DMS79 (cell line): ENCODE data around the gene ERI2.
"Not testable (repeated sequence)": the region's sequence is repeated elsewhere in the genome, so short reads cannot be mapped to it uniquely, and the experiment has no call there.

Source experiments
- DNase-seq: peaks from one replicate; lab custom pipeline; 2025; lab: John Stamatoyannopoulos, UW

The ERI2 gene

DNA sequence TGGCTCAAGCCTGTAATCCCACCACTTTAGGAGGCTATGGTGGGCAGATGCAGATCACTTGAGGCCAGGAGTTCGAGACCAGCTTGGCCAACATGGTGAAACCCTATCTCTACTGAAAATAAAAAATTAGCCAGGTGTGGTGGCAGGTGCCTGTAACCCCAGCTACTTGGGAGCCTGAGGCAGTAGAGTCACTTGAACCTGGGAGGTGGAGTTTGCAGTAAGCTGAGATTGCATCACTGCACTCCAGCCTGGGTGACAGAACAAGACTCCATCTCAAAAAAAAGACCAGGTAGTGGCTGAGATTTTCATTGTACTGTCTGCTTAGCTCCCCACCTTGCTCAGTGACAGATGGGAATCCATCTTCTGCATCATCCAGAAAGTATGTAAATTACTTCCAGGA is 41.8 kb downstream of the ERI2 start:
- DNase-seq = not testable (repeated sequence)

DNA sequence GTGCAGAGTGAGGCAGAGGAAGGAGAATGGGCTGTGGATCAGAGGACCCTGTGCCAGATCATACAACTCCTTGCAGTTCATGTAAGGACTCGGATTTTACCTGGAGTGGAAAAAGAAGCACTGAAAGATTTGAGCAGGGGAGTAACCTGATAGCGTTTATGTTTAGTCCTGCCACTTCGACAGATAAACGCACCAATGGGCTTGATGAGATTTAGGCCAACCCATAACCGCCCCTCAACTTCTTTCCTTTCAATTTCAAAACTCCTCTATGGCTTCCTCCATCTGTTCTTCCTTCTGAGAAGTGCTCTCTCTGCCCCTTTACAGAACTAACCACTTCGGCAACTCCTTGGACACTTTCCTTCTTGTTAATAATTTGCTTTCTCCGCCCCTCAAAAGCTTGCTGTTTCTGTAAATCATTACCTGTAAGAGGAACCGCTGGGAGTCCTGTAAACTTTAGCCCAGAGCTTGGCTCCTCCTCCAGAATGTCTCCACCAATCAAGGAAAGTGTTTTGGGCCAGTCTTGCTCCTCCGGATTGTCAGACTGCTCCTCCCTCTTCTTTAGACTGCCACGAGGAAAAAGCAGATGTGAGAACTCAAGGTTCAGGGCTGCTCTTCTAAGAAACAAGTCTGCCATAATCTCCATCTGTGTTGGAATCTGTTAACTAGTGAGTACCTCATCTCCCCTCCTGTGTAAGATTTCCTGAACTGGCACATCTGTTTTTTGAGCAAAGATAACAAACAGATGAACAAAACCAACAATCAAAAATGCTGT is 42.6 kb downstream of the ERI2 start, which contains the start of gene ACSM3:
Gene ACSM3, plus strand, starts transcription at position 554 of the 772 bp plus-strand sequence. CDS start 6,021 bp downstream, outside the sequence.
- DNase-seq = no peak

DNA sequence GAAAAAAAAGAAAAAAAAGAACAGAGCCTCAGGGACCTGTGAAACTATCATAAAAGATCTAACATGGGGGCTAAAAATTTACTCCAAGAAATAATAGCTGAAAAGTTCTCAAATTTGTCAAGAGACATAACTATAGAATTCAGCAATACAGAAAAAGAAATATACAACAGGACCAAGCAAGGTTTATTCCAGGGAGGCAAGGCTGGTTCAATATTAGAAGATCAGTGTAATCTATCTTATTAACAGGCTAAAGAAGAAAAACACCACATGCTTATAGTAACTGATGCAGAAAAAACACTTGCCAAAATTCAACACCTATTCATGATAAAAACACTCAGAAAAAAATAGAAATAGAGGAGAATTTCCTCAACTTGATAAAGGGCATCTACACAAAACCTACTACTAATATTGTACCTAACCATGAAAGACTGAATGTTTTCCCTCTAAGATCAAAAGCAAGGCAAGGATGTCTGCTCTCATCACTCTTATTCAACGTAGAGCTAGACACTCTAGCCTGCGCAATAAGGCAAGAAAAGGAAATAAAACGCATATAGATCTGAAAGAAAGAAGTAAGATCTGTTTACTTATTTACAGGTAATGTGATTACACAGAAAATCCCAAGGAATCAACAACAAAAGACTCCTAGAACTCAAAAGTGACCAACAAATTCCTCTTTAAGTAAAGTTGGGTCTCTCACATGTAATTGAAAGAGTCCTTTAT is 43.7 kb downstream of the ERI2 start:
- DNase-seq = no peak

DNA sequence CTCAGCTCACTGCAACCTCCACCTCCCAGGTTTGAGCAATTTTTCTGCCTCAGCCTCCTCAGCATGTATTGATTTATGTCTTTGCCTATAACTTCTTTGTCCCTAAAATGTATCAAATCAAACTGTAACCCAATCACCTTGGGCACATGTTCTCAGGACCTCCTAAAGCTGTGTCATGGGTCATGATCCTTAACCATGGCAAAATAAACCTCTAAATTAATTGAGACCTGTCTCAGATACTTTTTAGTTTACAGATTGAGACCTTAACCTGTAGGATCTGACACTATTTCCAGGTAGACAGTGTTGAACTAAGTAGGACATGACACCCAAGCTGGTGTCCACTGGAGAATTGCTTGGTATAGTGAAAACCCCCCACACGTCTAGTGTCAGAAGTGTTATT is 45.1 kb downstream of the ERI2 start:
- no peak for DNase-seq

DNA sequence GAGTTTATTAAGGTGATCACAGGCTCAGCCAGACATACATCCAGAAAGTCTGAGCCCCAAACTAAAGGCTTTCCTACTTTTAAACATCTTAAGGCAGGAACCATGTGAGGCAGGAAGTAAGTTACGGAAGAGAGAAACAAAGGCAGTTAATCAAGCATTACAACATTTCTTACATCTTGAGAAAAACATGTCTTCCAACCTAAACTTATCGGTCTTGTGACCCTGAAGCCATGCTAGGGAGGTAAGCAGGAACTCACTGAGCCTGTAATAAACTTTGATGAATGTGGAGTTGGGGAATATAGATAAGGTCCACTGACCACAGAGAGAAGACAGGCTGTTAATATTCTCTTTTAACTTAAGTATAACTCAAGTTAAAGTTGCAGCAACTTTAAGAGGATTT is 45.9 kb downstream of the ERI2 start:
- DNase-seq = no peak

DNA sequence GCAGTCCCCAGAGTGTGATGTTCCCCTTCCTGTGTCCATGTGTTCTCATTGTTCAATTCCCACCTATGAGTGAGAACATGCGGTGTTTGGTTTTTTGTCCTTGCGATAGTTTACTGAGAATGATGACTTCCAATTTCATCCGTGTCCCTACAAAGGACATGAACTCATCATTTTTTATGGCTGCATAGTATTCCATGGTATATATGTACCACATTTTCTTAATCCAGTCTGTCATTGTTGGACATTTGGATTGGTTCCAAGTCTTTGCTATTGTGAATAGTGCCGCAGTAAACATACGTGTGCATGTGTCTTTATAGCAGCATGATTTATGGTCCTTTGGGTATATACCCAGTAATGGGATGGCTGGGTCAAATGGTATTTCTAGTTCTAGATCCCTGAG is 50.5 kb downstream of the ERI2 start:
- DNase-seq = not testable (repeated sequence)

DNA sequence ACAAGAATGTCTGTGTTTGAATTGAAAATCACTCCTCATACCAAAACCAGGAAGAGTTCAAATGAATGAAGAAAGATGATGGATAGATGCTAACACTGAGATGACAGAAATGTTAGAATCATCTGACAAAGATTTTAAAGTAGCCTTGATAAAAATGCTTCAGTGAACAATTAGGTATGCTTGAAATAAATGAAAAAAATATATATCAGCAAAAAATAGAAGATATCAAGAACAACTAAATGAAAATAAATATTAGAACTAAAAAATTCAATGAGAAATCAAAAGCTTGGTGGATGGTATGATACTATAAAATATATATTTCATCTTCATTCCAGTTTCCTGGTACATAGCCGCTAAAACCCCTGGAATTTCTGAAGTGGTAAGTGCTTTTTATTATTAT is 51.0 kb downstream of the ERI2 start:
- no peak for DNase-seq

DNA sequence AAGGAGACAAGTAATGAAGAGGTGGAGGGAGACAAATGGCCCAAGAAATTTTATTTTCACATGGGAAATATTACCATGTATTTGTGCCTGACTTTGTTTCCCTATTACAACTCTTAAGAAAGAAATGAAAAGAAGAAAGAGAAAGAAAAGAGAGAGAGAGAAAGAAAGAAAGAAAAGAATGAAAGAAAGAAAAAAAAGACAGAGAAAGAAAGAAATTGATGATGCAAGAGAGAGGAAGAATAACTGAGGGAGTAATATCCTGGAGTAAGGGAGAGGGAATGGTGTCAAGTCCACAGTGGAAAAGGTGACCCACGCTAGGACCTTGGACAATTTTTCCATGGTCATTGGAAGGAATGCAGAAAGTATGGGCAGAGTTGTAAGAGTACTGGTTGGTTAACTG is 52.5 kb downstream of the ERI2 start:
- no peak for DNase-seq

DNA sequence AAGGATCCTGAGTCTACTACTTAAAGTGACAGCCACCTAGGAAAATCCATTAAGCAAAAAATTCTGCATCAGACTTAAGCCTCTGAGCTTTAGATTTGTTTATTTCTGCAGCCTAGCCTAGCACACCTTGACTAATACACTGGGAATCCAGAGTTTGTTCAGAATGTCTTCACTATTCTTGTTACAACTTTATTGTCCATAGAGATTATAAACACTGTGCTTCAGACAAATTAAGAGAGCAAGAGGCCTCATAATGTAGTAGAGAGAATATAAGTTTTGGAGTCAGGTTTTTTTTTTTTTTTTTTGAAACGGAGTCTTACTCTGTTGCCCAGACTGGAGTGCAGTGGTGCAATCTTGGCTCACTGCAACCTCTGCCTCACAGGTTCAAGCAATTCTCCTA is 55.7 kb downstream of the ERI2 start:
- DNase-seq = no peak

DNA sequence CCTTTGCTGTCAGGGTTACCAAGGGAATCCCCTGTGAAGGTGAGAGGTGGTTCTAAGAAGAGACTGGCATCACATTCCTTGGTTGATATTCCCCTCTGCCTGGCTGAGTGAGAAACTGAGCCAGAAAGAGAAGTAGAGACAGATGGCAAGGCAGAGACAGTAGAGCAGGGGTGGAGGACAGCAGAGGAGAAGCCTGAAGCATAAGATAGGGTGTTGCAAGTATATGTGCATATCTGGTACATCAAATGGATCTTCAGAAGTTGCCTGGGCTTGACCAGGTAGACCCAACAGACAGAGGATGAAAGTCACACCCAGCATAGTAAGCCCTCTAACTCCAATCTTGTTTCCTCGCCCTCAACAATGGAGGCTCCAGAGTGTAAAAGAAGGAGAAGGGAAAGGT is 56.8 kb downstream of the ERI2 start:
- DNase-seq = no peak

DNA sequence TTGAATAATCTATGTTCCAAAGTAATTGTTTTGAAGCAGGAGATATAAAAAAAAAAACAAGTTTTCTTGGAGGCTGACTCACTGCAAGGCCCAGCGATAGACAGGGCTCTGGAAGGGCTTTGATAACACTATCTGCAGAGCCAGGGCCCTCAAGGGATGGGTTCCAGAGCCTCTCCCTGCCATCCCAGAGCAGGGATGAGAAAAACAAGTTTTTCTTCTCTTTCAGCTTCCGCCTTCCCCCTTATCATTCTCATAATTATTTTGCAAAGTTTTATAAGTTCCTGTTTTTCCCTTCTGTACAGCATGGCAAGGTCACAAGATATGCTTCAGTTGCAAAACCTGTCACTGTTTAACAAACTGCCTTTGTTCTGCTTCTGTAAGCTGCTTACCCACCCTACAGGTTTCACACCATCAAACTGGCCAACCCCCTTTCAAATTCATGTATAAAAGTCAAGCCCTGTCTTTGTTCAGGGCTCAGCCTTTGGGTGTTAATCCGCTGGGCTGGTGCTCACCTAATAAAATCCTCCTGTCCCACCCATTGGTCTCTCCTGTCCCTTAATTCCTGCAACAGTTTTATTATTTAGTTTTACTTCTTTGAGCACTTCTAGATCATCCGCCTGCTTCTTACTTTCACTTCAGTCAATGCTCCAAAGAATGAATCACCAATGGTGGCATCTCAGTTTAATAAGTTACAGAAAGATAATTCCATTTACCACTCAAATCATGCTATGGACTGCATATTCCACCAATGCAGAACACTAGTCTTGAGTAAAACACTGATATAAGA is 59.0 kb downstream of the ERI2 start:
- no peak for DNase-seq

DNA sequence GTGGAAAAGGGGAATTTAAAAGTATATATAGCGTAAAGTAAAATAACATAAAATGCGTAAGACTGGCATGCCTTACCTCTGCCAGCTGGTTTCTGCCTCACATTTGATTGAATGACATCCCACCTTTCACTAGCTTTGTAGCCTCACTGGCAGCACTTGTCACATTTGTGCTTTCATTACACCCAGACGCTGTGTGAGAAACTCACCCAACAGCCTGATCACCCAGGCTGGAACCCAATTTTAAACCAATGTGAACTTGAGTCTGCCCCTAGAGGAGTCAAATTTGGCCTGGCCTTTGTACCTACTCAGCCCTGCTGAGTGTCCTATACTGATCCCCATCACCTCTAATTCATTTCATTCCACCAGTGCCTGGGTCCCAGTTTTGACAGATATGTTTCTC is 59.8 kb downstream of the ERI2 start:
- DNase-seq = no peak
